ENCODE results near the gene HPCAL1. TPM values are rescaled to one million over a fixed set of nuclear protein-coding genes. Genes with fewer than 3 reads are reported as not detected.

The HPCAL1 gene
- total and polyA plus RNA-seq, 10 of the 15 experiments (the other 5 are each of a cell fraction or from before 2014, with no cell fraction given): 0.40 to 12.8 (median 7.9) TPM

DNA sequence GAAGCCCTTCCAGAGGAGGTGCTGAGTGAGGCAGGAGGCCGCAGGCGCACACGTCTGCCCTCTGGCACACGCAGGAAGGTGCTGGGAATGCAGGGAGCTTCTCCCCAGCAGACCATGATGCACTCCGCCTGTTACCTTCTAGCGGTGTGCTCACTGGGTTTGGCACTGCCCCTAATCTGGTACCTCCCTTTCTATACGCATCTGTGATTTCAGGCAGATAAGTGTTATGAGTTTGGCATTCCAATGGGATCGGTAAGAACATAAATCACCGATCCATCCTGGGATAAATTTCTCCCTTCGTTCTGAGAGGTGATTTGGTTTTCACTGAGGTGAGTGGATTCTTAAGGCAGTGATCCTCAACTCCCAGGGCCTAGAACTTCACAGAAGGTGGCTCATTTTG lies 110.8 kb downstream of the HPCAL1 start:
- Histone ChIP-seq H3K9me3 (replicated peaks; ENCODE audit: control insufficient read depth, insufficient read depth, low read length) (peaks cover 3% of the 10 kb centered on the region; the same call in 2 of the 3 replicates), H3K36me3 (ENCODE audit: control insufficient read depth in 2 of 2, insufficient read depth in 2 of 2, low read length in 1 of 2) (no peaks in the 10 kb centered on the region), H2AFZ (ENCODE audit: control insufficient read depth, low read depth, low read length) (no peak overlapping the region), H3K4me3 (no peak overlapping the region), H3K27ac (ENCODE audit: control insufficient read depth, insufficient read depth) (no peak overlapping the region), H3K27me3 (replicated peaks in 1 of 2; ENCODE audit: control insufficient read depth in 2 of 2, insufficient read depth in 2 of 2, low read length in 1 of 2) (no peaks in the 10 kb centered on the region), H3K9ac (ENCODE audit: control insufficient read depth, insufficient read depth, low read length) (no peak overlapping the region), H4K20me1 (ENCODE audit: control insufficient read depth, insufficient read depth) (no peaks in the 10 kb centered on the region), H3K4me1 (ENCODE audit: control insufficient read depth, insufficient read depth, low read length) (peaks cover 39% of the 10 kb centered on the region), H3K79me2 (ENCODE audit: control insufficient read depth, insufficient read depth, low read length) (no peaks in the 10 kb centered on the region), H3K4me2 (ENCODE audit: control insufficient read depth, insufficient read depth) (no peak overlapping the region)
- FAIRE-seq (no peak), ATAC-seq (no peak), DNase-seq (ENCODE audit: low read depth, low spot score) (no peak)
- intact Hi-C loops (cut with micrococcal nuclease; ENCODE audit: unreplicated experiment): no loop called here
- RAD21 ChIA-PET (ENCODE audit: unreplicated experiment): no interaction called here
- in situ Hi-C loops (cut with MboI): no loop called here
- SMC1A ChIA-PET (ENCODE audit: uncharacterized antibody, unreplicated experiment): interaction anchor here (1.2 kb wide), 1 partner anchor 22 kb away, joined by 3 read pairs; no protein-coding TSS in a partner anchor
- 83% methylated on average over 6 of the region's 10 CpGs for WGBS (ENCODE audit: insufficient coverage, insufficient replicate concordance, low lambda C conversion rate, missing lambda C conversion rate)
- TF ChIP-seq MYC (IDR thresholded peaks at IDR 0.05; ENCODE audit: insufficient read depth, insufficient read length, insufficient replicate concordance, low read length, severe bottlenecking) (no peak), ZBTB11 (CRISPR knock-in tag; IDR thresholded peaks at IDR 0.05) (no peak)
- TF ChIP-seq, protein P1, sequence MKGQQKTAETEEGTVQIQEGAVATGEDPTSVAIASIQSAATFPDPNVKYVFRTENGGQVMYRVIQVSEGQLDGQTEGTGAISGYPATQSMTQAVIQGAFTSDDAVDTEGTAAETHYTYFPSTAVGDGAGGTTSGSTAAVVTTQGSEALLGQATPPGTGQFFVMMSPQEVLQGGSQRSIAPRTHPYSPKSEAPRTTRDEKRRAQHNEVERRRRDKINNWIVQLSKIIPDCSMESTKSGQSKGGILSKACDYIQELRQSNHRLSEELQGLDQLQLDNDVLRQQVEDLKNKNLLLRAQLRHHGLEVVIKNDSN (IDR thresholded peaks at IDR 0.05; ENCODE audit: borderline replicate concordance, extremely low read length, insufficient read depth, low read depth, low read length): no peak
- CTCF ChIA-PET: interaction anchor here (7.9 kb wide), 1 partner anchor 19 kb away, joined by 166 read pairs; no protein-coding TSS in a partner anchor
- no TSS peak for BruUV-seq (replicated peaks)
- POLR2A ChIA-PET: no interaction called here
